ENCODE measurements around the gene ANKLE1.
A peak's percentile ranks its signal among the peaks of the same experiment; 100 is the strongest.

DNA sequence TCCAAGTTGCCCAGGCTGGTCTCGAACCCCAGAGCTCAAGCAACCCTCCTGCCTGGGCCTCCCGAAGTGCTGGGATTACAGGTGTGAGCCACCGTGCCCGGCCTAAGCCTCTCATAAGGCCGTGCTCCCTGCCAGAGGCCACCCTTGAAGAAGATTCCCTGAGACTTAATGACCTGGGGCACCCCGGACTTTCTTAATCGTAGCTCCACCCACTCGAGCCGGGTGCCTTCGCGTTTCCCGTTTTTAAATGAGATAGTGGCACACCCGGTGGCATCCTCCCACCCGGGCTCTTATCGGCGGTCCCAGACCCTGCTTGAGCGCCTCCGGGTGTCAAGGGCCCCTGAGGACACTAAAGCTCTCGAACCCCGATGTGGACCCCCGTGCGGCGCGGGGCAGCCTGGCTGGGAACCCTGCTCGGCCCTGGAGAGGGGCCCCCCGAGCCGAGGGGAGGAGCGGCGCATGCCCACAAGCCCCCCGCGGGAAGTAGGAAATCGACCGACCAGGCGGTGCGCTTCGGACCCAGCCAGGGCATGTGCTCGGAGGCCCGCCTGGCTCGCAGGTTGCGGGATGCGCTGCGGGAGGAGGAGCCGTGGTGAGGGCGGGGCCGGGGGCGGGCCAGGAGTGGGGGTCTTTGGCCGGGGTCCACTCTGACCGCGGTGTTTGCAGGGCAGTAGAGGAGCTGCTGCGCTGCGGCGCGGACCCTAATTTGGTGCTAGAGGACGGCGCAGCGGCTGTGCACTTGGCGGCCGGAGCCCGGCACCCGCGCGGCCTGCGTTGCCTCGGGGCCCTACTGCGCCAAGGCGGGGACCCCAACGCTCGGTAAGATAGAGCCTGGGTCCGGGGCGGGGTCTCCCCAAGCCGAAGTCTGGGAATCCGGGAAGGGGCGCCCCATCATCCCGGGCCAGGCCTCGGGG lies at the start of gene ANKLE1:
- TF ChIP-seq POLR2AphosphoS5 (IDR thresholded peaks at IDR 0.05; ENCODE audit: low read depth) (peak; percentile 73), EZH2phosphoT487 (IDR thresholded peaks at IDR 0.05; ENCODE audit: unreplicated experiment) (no peak), EZH2 (IDR thresholded peaks at IDR 0.05; ENCODE audit: low read depth, unreplicated experiment) (no peak), ZNF331 (CRISPR knock-in tag; IDR thresholded peaks at IDR 0.05; ENCODE audit: low read depth) (no peak), ZNF114 (CRISPR knock-in tag; IDR thresholded peaks at IDR 0.05) (no peak), CREB1 (CRISPR knock-in tag; IDR thresholded peaks at IDR 0.05; ENCODE audit: low read depth) (no peak), NANOG (IDR thresholded peaks at IDR 0.05; ENCODE audit: borderline replicate concordance) (no peak), JUNB (IDR thresholded peaks at IDR 0.05; ENCODE audit: unreplicated experiment) (no peak)
- TF ChIP-seq, protein P1, sequence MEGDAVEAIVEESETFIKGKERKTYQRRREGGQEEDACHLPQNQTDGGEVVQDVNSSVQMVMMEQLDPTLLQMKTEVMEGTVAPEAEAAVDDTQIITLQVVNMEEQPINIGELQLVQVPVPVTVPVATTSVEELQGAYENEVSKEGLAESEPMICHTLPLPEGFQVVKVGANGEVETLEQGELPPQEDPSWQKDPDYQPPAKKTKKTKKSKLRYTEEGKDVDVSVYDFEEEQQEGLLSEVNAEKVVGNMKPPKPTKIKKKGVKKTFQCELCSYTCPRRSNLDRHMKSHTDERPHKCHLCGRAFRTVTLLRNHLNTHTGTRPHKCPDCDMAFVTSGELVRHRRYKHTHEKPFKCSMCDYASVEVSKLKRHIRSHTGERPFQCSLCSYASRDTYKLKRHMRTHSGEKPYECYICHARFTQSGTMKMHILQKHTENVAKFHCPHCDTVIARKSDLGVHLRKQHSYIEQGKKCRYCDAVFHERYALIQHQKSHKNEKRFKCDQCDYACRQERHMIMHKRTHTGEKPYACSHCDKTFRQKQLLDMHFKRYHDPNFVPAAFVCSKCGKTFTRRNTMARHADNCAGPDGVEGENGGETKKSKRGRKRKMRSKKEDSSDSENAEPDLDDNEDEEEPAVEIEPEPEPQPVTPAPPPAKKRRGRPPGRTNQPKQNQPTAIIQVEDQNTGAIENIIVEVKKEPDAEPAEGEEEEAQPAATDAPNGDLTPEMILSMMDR (conservative IDR thresholded peaks at IDR 0.05; ENCODE audit: low read depth in 2 of 2), result no peak
- TF ChIP-seq, protein P2, sequence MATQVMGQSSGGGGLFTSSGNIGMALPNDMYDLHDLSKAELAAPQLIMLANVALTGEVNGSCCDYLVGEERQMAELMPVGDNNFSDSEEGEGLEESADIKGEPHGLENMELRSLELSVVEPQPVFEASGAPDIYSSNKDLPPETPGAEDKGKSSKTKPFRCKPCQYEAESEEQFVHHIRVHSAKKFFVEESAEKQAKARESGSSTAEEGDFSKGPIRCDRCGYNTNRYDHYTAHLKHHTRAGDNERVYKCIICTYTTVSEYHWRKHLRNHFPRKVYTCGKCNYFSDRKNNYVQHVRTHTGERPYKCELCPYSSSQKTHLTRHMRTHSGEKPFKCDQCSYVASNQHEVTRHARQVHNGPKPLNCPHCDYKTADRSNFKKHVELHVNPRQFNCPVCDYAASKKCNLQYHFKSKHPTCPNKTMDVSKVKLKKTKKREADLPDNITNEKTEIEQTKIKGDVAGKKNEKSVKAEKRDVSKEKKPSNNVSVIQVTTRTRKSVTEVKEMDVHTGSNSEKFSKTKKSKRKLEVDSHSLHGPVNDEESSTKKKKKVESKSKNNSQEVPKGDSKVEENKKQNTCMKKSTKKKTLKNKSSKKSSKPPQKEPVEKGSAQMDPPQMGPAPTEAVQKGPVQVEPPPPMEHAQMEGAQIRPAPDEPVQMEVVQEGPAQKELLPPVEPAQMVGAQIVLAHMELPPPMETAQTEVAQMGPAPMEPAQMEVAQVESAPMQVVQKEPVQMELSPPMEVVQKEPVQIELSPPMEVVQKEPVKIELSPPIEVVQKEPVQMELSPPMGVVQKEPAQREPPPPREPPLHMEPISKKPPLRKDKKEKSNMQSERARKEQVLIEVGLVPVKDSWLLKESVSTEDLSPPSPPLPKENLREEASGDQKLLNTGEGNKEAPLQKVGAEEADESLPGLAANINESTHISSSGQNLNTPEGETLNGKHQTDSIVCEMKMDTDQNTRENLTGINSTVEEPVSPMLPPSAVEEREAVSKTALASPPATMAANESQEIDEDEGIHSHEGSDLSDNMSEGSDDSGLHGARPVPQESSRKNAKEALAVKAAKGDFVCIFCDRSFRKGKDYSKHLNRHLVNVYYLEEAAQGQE (IDR thresholded peaks at IDR 0.05; ENCODE audit: unreplicated experiment), result no peak
- TF ChIP-seq, protein P3, sequence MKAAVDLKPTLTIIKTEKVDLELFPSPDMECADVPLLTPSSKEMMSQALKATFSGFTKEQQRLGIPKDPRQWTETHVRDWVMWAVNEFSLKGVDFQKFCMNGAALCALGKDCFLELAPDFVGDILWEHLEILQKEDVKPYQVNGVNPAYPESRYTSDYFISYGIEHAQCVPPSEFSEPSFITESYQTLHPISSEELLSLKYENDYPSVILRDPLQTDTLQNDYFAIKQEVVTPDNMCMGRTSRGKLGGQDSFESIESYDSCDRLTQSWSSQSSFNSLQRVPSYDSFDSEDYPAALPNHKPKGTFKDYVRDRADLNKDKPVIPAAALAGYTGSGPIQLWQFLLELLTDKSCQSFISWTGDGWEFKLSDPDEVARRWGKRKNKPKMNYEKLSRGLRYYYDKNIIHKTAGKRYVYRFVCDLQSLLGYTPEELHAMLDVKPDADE (IDR thresholded peaks at IDR 0.05), result no peak

Data from GM23338 (cell line).